Astrocyte of the hippocampus (primary cell): ENCODE results near the gene KIF21B.

Experiments used
- DNase-seq: peaks from one replicate; pipeline ENCODE4 v3.0.0; 2011; ENCODE audit warnings: low read depth, low spot score

The KIF21B gene

GRCh38 chr1:201000391-201000790 is 23.1 kb downstream of the KIF21B start:
- DNase-seq, result no peak

GRCh38 chr1:200999667-201000066 is 23.8 kb downstream of the KIF21B start:
- DNase-seq, result no peak

DNA sequence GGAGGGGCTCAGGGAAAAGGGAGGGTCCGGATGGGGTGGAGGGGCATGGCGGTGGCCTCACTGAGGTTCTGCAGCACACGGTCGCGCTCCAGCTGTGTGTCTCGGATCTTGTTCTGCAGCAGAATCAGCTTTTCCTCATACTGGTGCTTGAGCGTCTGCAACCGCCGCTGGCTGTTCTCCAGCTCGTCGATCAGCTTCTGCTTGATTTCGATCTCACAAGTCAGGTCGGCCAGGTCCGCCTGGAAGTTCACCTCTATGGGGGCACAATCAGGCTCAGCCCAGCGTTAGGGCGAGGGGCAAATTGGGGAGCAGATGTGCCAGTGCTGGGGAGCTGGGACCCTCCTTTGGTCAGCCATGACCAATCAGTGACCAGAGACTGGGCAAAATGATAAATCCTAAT is 25.2 kb downstream of the KIF21B start:
- no peak for DNase-seq

DNA sequence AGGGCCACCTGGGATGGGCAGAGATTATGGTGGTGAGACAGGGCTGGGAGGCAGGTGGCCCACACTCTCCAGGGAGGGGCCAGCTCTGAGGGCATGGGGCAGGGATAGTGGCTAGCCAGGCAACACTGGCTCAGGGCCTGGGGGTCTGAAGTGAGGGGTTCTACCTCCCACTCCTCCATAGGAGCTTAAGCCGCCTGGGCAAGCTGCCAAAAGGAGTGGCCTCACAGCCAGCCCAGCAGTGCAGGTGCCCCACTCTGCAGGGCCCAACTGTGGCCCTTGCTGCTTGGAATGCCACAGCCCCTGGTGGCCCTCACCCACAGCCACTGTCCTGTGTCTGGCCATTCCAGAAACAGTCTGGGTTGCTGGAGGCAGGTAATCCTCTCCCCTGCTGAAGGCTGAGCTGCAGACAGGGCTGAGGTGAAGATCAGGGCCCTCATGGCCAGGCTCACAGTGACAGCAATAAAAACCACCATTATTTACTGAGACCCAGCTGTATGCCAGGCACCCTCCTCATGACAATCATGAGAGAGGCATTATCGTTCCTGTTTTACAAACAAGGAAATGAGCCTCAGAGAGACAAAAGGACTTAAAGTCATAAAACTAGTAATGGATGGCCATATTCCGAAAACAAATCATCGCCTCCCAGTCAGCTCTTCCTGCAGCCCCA is 31.0 kb downstream of the KIF21B start:
- DNase-seq, result no peak

DNA sequence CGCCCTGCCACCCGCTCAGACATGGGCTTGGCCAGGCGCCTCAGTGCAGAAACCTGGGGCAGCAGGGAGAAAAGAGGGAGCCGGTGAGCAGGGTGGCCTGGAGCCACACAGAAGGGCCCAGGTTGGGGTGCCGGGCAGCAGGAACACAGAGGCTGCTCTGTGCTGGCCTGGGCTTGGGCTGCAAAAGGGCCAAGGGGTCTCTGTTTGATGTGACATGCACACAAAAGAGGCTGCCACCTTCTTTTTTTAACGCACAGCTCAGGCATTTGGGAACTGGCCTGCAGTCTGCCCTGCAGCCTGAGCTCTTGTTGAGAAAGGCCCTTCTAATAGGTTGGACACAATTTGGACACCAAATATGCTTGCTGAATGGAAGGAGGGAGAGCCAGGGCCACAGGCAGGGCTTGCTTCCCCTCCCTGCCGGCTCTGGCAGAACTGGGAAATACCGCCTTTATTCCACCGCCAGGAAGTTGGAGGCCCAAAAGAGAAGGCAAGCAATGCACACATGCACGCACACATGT is 32.4 kb downstream of the KIF21B start:
- DNase-seq, result no peak

GRCh38 chr1:200990114-200990513 is 33.4 kb downstream of the KIF21B start:
- no peak for DNase-seq

DNA sequence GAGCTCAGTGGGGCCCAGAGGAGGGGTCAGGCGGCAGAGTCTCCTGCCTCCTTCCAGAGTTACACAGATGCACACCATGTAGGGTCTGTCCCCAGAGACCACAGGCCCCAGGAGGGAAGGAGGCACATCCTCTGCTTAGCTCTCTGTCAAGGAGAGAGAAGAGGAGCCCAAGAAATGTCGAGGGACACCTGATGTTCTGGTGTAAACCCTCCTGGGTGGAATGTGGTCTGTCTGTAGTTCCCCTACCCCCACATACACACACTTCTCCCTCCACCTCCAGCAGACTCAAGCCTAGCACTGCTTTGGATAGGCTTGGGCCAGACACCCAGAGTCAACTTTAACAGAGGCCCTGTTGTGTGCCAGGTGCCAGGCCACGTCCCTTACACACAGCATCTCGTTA is 34.2 kb downstream of the KIF21B start:
- no peak for DNase-seq

DNA sequence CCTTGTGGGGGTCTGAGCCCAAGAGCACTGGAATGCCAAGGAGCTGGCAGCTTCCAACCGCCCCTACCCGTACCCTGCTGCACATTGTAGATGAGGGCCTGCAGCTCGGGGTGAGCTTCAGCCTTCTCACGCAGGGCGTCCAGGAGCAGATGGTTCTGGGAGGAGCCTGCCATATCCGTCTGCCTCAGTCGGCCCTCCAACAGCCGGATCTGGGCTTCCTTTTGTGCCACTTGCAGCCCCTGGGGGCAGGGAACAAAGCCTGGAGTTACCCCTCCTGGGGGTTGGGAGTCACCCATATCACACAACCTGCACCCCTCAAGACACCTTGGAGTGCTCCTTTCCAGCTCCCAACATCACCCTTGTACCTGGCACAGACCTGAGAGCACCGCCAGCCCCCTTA is 34.8 kb downstream of the KIF21B start:
- no peak for DNase-seq

DNA sequence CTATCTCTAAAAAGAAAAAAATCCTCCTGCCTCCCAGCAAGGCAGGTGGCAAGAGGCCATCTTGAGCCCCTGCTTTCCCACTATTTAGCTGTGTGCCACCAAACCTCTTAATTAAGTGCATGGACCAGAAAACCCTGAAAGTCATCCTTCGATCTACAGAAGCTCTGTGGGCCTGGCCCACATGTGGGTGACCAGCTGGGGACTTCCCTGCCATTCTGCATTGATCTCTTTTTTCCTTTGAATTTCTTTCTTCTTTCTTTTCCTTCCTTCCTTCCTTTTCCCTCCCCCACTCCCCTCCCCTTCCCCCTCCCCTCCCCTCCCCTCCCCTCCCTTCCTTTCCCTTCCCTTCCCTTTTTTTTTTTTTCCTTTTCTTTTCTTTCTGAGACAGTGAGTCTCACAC is 38.0 kb downstream of the KIF21B start:
- no peak for DNase-seq

DNA sequence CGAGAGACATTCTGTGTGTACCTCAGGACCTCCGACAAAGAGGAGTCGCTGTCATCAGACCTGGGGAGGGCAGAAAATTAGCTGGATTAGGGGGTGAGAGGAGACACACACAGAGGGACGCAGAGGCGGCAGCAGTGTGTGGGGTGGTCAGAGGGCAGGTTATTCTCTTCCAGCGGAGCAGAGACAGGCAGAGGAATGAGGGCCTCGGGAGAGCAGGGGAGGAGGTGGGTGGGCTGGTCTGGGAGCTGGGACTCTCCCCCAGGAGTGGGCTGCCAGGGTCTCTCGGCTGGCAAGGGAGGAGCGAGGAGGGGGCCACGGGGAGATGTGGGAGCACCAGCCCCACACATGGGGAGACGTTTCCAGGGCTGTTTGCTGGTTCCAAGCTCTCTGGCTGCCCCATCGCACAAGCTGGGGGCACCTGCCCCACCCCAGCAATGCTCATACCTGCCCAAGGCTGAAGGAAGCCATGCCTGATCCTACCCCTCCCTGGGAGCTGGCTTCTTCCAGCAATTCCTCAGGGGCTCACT is 40.4 kb downstream of the KIF21B start:
- no peak for DNase-seq

GRCh38 chr1:200982071-200982945 is 41.2 kb downstream of the KIF21B start:
- no peak for DNase-seq

GRCh38 chr1:200981278-200981677 is 42.2 kb downstream of the KIF21B start:
- DNase-seq, result no peak

GRCh38 chr1:200980873-200981272 is 42.6 kb downstream of the KIF21B start:
- DNase-seq, result no peak

DNA sequence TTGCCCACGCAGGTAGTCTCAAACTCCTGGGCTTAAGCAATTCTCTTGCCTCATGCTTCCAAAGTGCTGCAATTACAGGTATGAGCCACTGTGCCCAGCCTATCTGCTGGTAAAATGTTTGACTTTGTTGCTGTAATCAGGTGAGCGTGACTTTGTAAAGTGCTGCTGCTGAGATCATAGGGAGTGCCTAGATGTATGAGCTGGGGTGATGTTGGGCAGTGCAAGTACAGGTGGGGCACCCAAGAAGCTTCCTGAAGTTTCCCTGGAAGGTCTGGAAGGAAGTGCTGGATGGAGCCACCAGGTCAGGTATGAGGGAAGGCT is 43.1 kb downstream of the KIF21B start:
- DNase-seq, result no peak

- no peak for DNase-seq
Observed at GRCh38 chr1:200979574-200980451, 43.7 kb downstream of the KIF21B start.

DNA sequence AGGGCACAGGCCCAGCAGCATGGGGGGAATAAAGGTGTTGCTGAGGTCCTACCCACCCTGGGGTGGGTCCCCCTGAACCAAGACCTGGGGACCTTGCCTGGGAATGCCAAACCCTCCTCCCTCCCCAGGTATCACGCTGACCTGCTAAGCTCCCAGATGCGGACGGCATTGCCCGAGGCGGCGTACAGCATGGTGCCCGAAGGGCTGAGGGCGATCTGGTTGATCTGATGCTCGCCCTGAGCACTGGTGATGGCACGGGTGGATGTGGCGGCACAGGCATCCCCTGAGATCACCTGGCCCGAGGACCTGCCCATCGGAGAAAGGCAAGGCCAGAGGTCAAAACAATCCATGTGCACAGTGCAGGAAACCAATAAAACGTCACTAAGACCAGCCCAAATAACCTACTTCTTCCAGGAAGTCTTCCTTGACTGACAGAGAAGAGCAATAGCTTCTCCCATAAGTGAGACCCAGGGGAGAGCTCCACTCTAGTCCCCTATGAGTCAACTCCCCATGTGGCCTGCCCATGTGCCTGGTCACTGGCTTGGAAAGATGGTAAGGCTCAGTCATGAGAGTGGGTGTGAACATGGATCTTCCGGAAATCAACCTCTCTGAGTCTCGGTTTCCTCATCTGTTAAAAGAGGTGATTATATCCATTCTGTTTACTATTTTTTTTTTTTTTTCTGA is 46.3 kb downstream of the KIF21B start:
- no peak for DNase-seq

- no peak for DNase-seq
Observed at GRCh38 chr1:200976634-200977033, 46.9 kb downstream of the KIF21B start.

GRCh38 chr1:200975458-200975857 is 48.1 kb downstream of the KIF21B start:
- DNase-seq, result no peak

DNA sequence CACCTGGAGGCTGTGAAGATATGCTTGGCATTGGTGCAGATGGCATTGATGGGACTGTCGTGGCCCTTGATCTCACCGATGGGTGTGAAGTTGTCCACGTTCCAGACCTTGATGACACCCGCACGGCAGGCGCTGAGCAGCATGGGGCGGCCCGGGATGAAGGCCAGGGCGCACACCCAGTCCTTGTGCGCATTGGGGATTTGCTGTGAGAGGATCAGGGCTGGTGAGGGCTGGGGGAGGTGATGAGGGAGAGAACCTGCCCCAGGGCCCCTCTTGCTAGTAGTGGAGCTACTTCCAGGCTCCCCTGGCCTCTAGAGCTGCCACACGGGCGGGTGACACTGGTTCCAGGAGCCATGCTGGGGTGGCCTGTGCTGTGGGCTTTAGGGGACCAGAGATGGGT is 48.8 kb downstream of the KIF21B start:
- no peak for DNase-seq

DNA sequence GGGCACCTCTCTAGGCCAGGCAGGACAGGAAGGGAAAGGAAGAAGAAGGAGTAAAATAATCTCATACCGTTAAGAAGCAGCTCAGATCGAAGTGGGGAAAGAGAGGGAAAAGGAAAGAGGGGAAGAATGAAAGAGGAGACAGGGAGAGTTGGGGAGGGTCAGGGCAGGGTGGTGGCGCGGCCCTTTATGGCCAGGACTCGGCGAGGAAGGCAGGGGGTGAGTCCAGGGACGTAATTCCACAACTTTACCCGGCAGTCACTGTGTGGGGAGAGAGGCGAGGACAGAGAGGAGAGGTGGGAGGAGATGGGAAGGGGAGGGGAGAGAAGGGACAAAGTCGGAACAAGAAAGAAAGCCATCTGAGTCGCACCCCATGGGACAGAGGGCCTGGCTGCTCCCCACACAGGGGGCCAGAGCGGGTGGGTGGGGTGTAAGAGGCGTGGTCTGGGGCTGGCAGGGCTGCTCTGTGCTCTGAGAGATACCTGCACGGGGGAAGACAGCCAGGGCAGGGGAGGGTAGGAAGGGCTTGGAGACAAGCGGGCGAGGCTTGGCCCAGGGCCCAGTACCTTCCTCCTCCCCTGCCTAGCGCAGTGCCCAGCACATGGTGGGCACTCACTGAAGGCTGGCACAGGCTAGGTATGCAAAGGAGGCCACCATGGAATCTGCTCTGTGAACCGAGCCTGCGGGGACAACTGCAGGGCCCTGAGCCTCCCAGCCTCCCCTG is 49.4 kb downstream of the KIF21B start:
- DNase-seq, result no peak
